Stomach (tissue), 9 donors: Measurements from ENCODE around the gene SPATC1L. TPM values are rescaled to one million over a fixed set of nuclear protein-coding genes. Genes with fewer than 3 reads are reported as not detected.

Experiments used
- DNase-seq, 2 donors: peaks; one replicate each; pipeline versions ENCODE4 v3.0.0 to v3.0.0-alpha.2; 2013 to 2019
- H3K27ac ChIP-seq, 5 donors: fragments of 200-600 bp in 4 of 5; sonication (generic) in 4 of 5; one replicate each; pipeline ENCODE4 v1.5.1; 2013 to 2019; ENCODE audit warnings: mild to moderate bottlenecking in 1 of 5, moderate library complexity in 1 of 5
- H3K27me3 ChIP-seq, 3 donors: fragments of 200-600 bp; sonication (generic); one replicate each; pipeline ENCODE4 v1.5.1; 2017 to 2019; ENCODE audit warnings: mixed run types in 1 of 3
- H3K36me3 ChIP-seq, 4 donors: fragments of 200-600 bp; sonication (generic); 1 replicate in 3 of 4; 2 replicates in 1 of 4; pipeline ENCODE4 v1.5.1; 2016 to 2019
- H3K4me1 ChIP-seq, 4 donors: fragments of 200-600 bp; sonication (generic); one replicate each; pipeline ENCODE4 v1.5.1; 2016 to 2019
- H3K4me3 ChIP-seq, 4 donors: fragments of 200-600 bp; sonication (generic) in 3 of 4; one replicate each; pipeline ENCODE4 v1.5.1; 2016 to 2019; ENCODE audit warnings: mild to moderate bottlenecking in 1 of 4
- H3K9me3 ChIP-seq, 4 donors: fragments of 200-600 bp; sonication (generic); one replicate each; pipeline ENCODE4 v1.5.1; 2016 to 2019
- EP300 ChIP-seq: sonication (generic); formaldehyde crosslinking; IDR thresholded peaks from one replicate; pipeline ENCODE4 v1.6.1; 2017; ENCODE audit warnings: antibody characterized with exemption
- POLR2A ChIP-seq, 4 donors: fragments of 450-650 bp; IDR thresholded peaks; one replicate each; pipeline ENCODE4 v1.6.1; 2016; ENCODE audit warnings: antibody characterized with exemption in 4 of 4, control low read depth in 2 of 4, mild to moderate bottlenecking in 1 of 4, moderate library complexity in 1 of 4
- POLR2AphosphoS5 ChIP-seq, 3 donors: sonication (generic); formaldehyde crosslinking; IDR thresholded peaks; one replicate each; pipeline ENCODE4 v1.6.1; 2016; ENCODE audit warnings: antibody characterized with exemption in 3 of 3
- WGBS, 5 donors: extraction: QIAGEN DNeasy Blood & Tissue Kit in 3 of 5; methylation state at CpG; one replicate each; pipeline versions ENCODE4 v1.1.5 to v1.1.7; 2013 to 2018; 5-methylcytosine and 5-hydroxymethylcytosine counted together
- intact Hi-C: fragments of 100-400 bp; cut with DNase I; formaldehyde crosslinking; loops from one replicate; pipeline ENCODE4 v1.15.1; 2023; ENCODE audit warnings: low total_unique reads
- polyA plus RNA-seq, 3 donors: library from polyadenylated mRNA; stranded (reverse); fragments of 200-250 nt; gene quantifications; one replicate each; pipeline ENCODE4 v1.2.3, GENCODE V29; 2013
- total RNA-seq, 5 donors: library from RNA; depleted of rRNA; stranded (reverse); fragments of >200 nt; gene quantifications; one replicate each; pipeline versions ENCODE4 v1.1.0 to v1.2.3, GENCODE V29; 2014 to 2016
- TF ChIP-seq, protein P1 (sequence below), 7 experiments: fragments of 450-650 bp in 4 of 7; fragments of 200-600 bp in 3 of 7; sonication (generic) in 3 of 7; IDR thresholded peaks; one replicate each; pipeline ENCODE4 v1.5.1; 2016 to 2019; ENCODE audit warnings: antibody characterized with exemption in 7 of 7, control low read depth in 2 of 7, mild to moderate bottlenecking in 1 of 7
- donor health status: healthy with polysubstance abuse.
- donor health status: Bipolar disorder and iron deficiency.
- donor health status: healthy.

The SPATC1L gene
- total and polyA plus RNA-seq, 8 donors, result 0.72 to 26.4 (median 12.5) TPM; not detected in 1

GRCh38 chr21:46145840-46146691, 38.2 kb downstream of the SPATC1L start:
- Histone ChIP-seq H3K27ac (no peak overlapping the region), H3K9me3 (no peaks in the 10 kb centered on the region), H3K4me3 (no peak overlapping the region), H3K4me1 (peaks cover 0 to 13% (median 9%) of the 10 kb centered on the region in 4 donors), H3K27me3 (peaks cover 0 to 3% (median 0%) of the 10 kb centered on the region in 3 donors), H3K36me3 (no peaks in the 10 kb centered on the region)
- no peak for DNase-seq
- no peak for TF ChIP-seq POLR2A (IDR thresholded peaks at IDR 0.05)
- TF ChIP-seq EP300, result no peak
- TF ChIP-seq, protein P1, sequence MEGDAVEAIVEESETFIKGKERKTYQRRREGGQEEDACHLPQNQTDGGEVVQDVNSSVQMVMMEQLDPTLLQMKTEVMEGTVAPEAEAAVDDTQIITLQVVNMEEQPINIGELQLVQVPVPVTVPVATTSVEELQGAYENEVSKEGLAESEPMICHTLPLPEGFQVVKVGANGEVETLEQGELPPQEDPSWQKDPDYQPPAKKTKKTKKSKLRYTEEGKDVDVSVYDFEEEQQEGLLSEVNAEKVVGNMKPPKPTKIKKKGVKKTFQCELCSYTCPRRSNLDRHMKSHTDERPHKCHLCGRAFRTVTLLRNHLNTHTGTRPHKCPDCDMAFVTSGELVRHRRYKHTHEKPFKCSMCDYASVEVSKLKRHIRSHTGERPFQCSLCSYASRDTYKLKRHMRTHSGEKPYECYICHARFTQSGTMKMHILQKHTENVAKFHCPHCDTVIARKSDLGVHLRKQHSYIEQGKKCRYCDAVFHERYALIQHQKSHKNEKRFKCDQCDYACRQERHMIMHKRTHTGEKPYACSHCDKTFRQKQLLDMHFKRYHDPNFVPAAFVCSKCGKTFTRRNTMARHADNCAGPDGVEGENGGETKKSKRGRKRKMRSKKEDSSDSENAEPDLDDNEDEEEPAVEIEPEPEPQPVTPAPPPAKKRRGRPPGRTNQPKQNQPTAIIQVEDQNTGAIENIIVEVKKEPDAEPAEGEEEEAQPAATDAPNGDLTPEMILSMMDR (IDR thresholded peaks at IDR 0.05), result no peak
- intact Hi-C loops, result loop anchor here (10.0 kb wide), 1 partner anchor 79 kb away; the partner anchor contains the start of gene LSS
- WGBS, 5 donors, result 83 to 94% (median 87%) methylated on average over 16 to 60 of the region's 60 CpGs

DNA sequence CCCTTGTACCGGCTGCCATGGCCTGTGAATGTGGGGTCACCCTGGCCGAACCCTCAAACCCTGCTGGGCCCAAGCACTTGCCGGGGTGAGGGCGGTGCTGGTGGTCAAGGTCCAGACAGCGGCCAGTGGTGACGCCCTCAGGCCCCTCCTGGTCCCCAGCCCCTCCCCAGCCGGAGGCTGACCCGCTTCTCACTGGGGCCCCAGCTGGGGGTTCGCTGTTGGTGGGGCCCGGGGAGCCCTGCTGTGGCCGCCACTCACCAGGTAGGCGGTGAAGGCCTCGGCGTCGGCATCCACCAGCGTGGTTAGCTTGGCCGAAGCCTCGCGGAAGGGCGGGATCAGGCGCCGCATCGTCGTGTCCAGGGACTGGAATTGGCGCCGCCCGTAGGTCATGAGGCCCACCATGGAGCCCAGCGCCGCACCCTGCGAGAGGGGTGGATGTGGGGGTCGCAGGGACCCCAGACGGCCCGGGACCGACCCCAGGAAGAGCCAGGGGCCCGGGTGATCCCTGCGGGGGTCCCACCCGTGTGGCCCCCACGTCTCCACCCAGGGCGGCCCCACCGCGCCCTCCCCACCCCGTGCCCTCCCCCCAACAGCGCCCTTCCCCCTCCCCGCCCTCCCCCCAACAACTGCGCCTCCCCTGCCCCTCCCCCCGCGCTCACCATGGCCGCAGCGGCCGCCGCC, 39.0 kb downstream of the SPATC1L start:
- peaks cover 0 to 8% (median 4%) of the 10 kb centered on the region in 3 donors for H3K27me3 ChIP-seq
- H3K4me3 ChIP-seq, result no peak overlapping the region
- no peak overlapping the region for H3K27ac ChIP-seq
- TF ChIP-seq POLR2A (IDR thresholded peaks at IDR 0.05) (no peak), POLR2AphosphoS5 (IDR thresholded peaks at IDR 0.05) (no peak), EP300 (no peak)
- TF ChIP-seq, protein P1 (IDR thresholded peaks at IDR 0.05), result no peak
- H3K4me1 ChIP-seq, result peaks cover 0 to 13% (median 9%) of the 10 kb centered on the region in 4 donors
- H3K36me3 ChIP-seq, result no peaks in the 10 kb centered on the region
- no peak for DNase-seq
- no peaks in the 10 kb centered on the region for H3K9me3 ChIP-seq
- WGBS, 5 donors, result 87 to 93% (median 89%) methylated on average over 7 to 51 of the region's 51 CpGs
- intact Hi-C loops, result loop anchor here (10.0 kb wide), 1 partner anchor 80 kb away; the partner anchor contains the start of gene LSS

- TF ChIP-seq EP300 (no peak), POLR2A (IDR thresholded peaks at IDR 0.05) (no peak), POLR2AphosphoS5 (IDR thresholded peaks at IDR 0.05) (no peak)
- TF ChIP-seq, protein P1 (IDR thresholded peaks at IDR 0.05), result no peak
- Histone ChIP-seq H3K27me3 (peaks cover 0 to 14% (median 6%) of the 10 kb centered on the region in 3 donors), H3K9me3 (no peaks in the 10 kb centered on the region), H3K27ac (peak overlapping the region in 1 of 5 donors; percentile 83), H3K4me1 (peaks cover 0 to 13% (median 9%) of the 10 kb centered on the region in 4 donors), H3K36me3 (no peaks in the 10 kb centered on the region), H3K4me3 (no peak overlapping the region)
- 16 to 45% (median 34%) methylated on average over 2 to 4 of the region's 4 CpGs for WGBS, 5 donors
- intact Hi-C loops, result loop anchor here (10.0 kb wide), 1 partner anchor 80 kb away; the partner anchor contains the start of gene LSS
- DNase-seq, result no peak
These were observed 39.7 kb downstream of the SPATC1L start for GRCh38 chr21:46144464-46145070.
